Measurements from ENCODE around the gene SMPX.

Gene SMPX

DNA sequence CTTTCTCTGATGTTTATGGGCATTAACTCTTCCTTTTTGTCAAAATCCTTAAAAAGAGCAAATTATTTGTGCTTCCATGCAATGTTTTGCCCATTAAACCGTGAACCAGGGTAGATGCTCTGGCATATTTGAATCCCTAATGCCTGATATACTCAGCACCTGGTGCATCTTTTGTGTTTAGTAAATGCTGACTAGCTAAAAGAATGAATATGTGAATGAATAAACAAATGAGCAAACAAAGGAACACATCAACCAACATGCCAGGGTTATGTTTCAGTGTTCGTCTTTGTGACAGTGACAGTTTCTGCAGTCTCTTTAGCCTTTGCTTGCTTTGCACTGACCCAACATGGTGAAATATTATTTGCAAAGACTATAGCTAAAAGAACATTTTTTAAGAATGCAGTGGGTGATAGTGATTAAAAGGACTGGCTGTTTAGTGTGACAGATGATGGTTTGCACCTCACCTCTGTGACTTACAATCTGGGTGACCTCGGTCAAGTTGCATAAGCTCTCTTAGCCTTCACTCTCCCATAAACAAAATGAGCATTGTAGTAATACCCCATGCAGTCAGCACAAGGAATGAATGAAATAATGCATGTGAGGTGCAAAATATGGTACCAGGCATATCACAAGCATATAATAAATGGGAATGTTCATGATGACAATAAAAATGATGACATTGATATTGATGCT is 29.5 kb downstream of the SMPX start:
- DNase-seq (ENCODE audit: low read depth, low spot score): no peak
- no peaks in the 10 kb centered on the region for H3K36me3 ChIP-seq (ENCODE audit: insufficient read depth, low read length)
- H3K9me3 ChIP-seq (ENCODE audit: low read depth, low read length): no peaks in the 10 kb centered on the region
- H3K27ac ChIP-seq: no peak overlapping the region
- H3K9ac ChIP-seq (ENCODE audit: insufficient read length): no peak overlapping the region
- TF ChIP-seq FOXP2 (optimal IDR thresholded peaks at IDR 0.05; ENCODE audit: control extremely low read depth, extremely low read length, insufficient read depth): no peak
- H3K4me3 ChIP-seq: no peak overlapping the region

- DNase-seq (ENCODE audit: low read depth, low spot score): no peak
- TF ChIP-seq EZH2 (IDR thresholded peaks at IDR 0.05): no peak
- TF ChIP-seq POLR2AphosphoS5 (IDR thresholded peaks at IDR 0.05; ENCODE audit: borderline replicate concordance, low read depth, low read length): no peak
Measured at GRCh38 chrX:21725916-21726315, 32.0 kb downstream of the SMPX start.

GRCh38 chrX:21725496-21725895 is 32.4 kb downstream of the SMPX start:
- DNase-seq (ENCODE audit: low read depth, low spot score): no peak
- no peak overlapping the region for H3K9ac ChIP-seq (ENCODE audit: insufficient read length)
- H3K9me3 ChIP-seq (ENCODE audit: low read depth, low read length): no peaks in the 10 kb centered on the region
- no peaks in the 10 kb centered on the region for H3K36me3 ChIP-seq (ENCODE audit: insufficient read depth, low read length)
- no peak overlapping the region for H3K4me3 ChIP-seq
- no peak for TF ChIP-seq FOXP2 (optimal IDR thresholded peaks at IDR 0.05; ENCODE audit: control extremely low read depth, extremely low read length, insufficient read depth)
- TF ChIP-seq POLR2AphosphoS5 (IDR thresholded peaks at IDR 0.05; ENCODE audit: borderline replicate concordance, low read depth, low read length): no peak
- TF ChIP-seq EZH2 (IDR thresholded peaks at IDR 0.05): no peak
- no peak overlapping the region for H3K27ac ChIP-seq

More at GRCh38 chrX:21725916-21726315, 32.0 kb downstream of the SMPX start:
- Histone ChIP-seq H3K4me3 (no peak overlapping the region), H3K9ac (ENCODE audit: insufficient read length) (no peak overlapping the region), H3K36me3 (ENCODE audit: insufficient read depth, low read length) (no peaks in the 10 kb centered on the region), H3K27ac (no peak overlapping the region), H3K9me3 (ENCODE audit: low read depth, low read length) (no peaks in the 10 kb centered on the region)

DNA sequence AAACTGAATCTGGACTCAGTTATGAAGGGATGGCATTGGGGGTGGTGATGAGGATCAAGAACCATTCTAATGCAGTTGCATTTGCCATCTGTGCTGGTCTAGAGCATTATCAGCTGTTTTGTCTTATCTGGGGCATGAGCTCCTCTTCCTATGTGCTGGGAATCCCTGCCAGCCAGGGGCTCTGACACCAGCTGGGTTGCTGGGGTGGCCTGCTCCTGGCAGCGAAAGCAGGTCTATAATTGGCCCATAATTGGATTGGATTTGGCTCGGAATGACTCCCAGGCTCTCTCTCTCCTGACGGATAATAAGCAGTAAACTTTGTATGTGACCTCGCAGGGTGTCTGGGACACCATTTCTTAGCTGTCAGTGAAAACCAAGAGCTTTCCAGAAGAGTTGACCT is 34.1 kb downstream of the SMPX start:
- TF ChIP-seq EZH2 (IDR thresholded peaks at IDR 0.05) (no peak), FOXP2 (optimal IDR thresholded peaks at IDR 0.05; ENCODE audit: control extremely low read depth, extremely low read length, insufficient read depth) (no peak), POLR2AphosphoS5 (IDR thresholded peaks at IDR 0.05; ENCODE audit: borderline replicate concordance, low read depth, low read length) (no peak)
- Histone ChIP-seq H3K27ac (no peak overlapping the region), H3K36me3 (ENCODE audit: insufficient read depth, low read length) (no peaks in the 10 kb centered on the region), H3K9me3 (ENCODE audit: low read depth, low read length) (no peaks in the 10 kb centered on the region), H3K4me3 (no peak overlapping the region), H3K9ac (ENCODE audit: insufficient read length) (no peak overlapping the region)
- no peak for DNase-seq (ENCODE audit: low read depth, low spot score)

DNA sequence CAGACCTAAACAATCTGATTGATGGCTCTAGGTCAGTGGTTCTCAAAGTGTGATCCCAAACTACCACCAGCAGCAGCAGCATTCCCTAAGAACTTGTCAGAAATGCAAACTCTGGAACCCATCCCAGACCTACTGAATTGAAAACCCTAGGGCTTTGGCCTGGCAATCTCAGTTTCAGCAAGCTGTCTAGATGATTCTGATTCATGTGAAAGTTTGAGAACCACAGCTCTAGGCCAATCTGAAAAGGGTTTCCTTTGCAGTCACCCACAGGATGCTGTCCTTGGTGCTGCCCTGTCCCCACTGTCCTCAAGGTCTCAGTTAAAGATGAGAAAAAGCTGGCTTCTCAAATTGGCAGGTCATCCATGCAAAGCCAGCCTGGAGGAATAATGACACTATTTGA is 34.8 kb downstream of the SMPX start:
- no peak for TF ChIP-seq POLR2AphosphoS5 (IDR thresholded peaks at IDR 0.05; ENCODE audit: borderline replicate concordance, low read depth, low read length)
- TF ChIP-seq EZH2 (IDR thresholded peaks at IDR 0.05): no peak
- no peak for TF ChIP-seq FOXP2 (optimal IDR thresholded peaks at IDR 0.05; ENCODE audit: control extremely low read depth, extremely low read length, insufficient read depth)
- no peak overlapping the region for H3K4me3 ChIP-seq
- no peaks in the 10 kb centered on the region for H3K9me3 ChIP-seq (ENCODE audit: low read depth, low read length)
- no peaks in the 10 kb centered on the region for H3K36me3 ChIP-seq (ENCODE audit: insufficient read depth, low read length)
- no peak for DNase-seq (ENCODE audit: low read depth, low spot score)
- H3K9ac ChIP-seq (ENCODE audit: insufficient read length): no peak overlapping the region
- no peak overlapping the region for H3K27ac ChIP-seq

GRCh38 chrX:21721195-21721594 is 36.7 kb downstream of the SMPX start:
- Histone ChIP-seq H3K4me3 (no peak overlapping the region), H3K27ac (no peak overlapping the region), H3K36me3 (ENCODE audit: insufficient read depth, low read length) (no peaks in the 10 kb centered on the region), H3K9ac (ENCODE audit: insufficient read length) (no peak overlapping the region), H3K9me3 (ENCODE audit: low read depth, low read length) (no peaks in the 10 kb centered on the region)
- TF ChIP-seq POLR2AphosphoS5 (IDR thresholded peaks at IDR 0.05; ENCODE audit: borderline replicate concordance, low read depth, low read length) (no peak), FOXP2 (optimal IDR thresholded peaks at IDR 0.05; ENCODE audit: control extremely low read depth, extremely low read length, insufficient read depth) (no peak), EZH2 (IDR thresholded peaks at IDR 0.05) (no peak)
- DNase-seq (ENCODE audit: low read depth, low spot score): no peak

GRCh38 chrX:21718575-21718974 is 39.3 kb downstream of the SMPX start:
- Histone ChIP-seq H3K4me3 (no peak overlapping the region), H3K27ac (no peak overlapping the region), H3K36me3 (ENCODE audit: insufficient read depth, low read length) (no peaks in the 10 kb centered on the region), H3K9me3 (ENCODE audit: low read depth, low read length) (no peaks in the 10 kb centered on the region), H3K9ac (ENCODE audit: insufficient read length) (no peak overlapping the region)
- TF ChIP-seq POLR2AphosphoS5 (IDR thresholded peaks at IDR 0.05; ENCODE audit: borderline replicate concordance, low read depth, low read length): no peak
- no peak for TF ChIP-seq FOXP2 (optimal IDR thresholded peaks at IDR 0.05; ENCODE audit: control extremely low read depth, extremely low read length, insufficient read depth)
- TF ChIP-seq EZH2 (IDR thresholded peaks at IDR 0.05): no peak
- no peak for DNase-seq (ENCODE audit: low read depth, low spot score)

DNA sequence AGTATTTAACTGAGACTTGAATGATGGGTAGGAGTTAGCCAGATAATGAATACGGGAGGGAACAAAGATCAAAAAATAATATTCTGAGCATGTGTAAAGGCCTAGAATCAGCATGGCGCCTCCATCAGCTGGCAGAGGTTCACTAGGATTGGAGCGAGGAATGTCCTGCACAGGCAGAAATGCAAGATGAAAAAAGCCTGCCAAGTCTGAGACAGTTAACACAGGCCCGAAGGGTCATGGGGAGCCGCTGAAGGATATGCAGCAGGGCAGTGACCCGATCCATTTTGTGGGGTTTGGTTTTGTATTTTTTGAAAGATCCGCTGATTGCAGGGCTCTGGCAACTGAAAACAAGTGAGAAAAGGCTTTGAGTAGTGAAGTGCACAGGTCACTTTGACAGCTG is 40.1 kb downstream of the SMPX start:
- H3K9ac ChIP-seq (ENCODE audit: insufficient read length): no peak overlapping the region
- H3K9me3 ChIP-seq (ENCODE audit: low read depth, low read length): no peaks in the 10 kb centered on the region
- TF ChIP-seq EZH2 (IDR thresholded peaks at IDR 0.05) (no peak), POLR2AphosphoS5 (IDR thresholded peaks at IDR 0.05; ENCODE audit: borderline replicate concordance, low read depth, low read length) (no peak), FOXP2 (optimal IDR thresholded peaks at IDR 0.05; ENCODE audit: control extremely low read depth, extremely low read length, insufficient read depth) (no peak)
- no peak overlapping the region for H3K27ac ChIP-seq
- no peak for DNase-seq (ENCODE audit: low read depth, low spot score)
- H3K4me3 ChIP-seq: no peak overlapping the region
- H3K36me3 ChIP-seq (ENCODE audit: insufficient read depth, low read length): no peaks in the 10 kb centered on the region

DNA sequence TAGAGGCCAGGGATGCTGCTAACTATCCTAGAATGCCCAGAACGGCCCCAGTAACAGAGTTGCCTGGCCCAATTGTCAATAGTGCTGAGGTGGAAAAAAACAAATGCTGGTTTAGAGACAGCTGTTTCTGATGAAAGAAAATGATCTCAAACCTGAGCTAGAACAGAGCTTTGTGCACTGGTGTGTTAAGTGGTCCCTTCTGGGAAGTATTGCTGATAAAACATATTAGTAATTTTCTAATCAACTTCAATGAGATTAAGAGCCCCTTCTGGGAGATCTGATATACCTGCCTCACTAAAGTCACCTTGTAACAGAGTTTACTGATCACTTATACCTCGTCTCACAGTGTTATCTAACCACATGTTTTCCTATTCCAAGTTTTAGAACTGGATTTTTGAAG is 42.1 kb downstream of the SMPX start:
- Histone ChIP-seq H3K9ac (ENCODE audit: insufficient read length) (no peak overlapping the region), H3K9me3 (ENCODE audit: low read depth, low read length) (no peaks in the 10 kb centered on the region), H3K4me3 (no peak overlapping the region), H3K36me3 (ENCODE audit: insufficient read depth, low read length) (no peaks in the 10 kb centered on the region), H3K27ac (no peak overlapping the region)
- TF ChIP-seq FOXP2 (optimal IDR thresholded peaks at IDR 0.05; ENCODE audit: control extremely low read depth, extremely low read length, insufficient read depth): no peak
- no peak for TF ChIP-seq POLR2AphosphoS5 (IDR thresholded peaks at IDR 0.05; ENCODE audit: borderline replicate concordance, low read depth, low read length)
- TF ChIP-seq EZH2 (IDR thresholded peaks at IDR 0.05): no peak
- DNase-seq (ENCODE audit: low read depth, low spot score): no peak
